GM18502 (cell line): Measurements from ENCODE around the gene OGFOD3.
"Not testable (repeated sequence)": the region's sequence is repeated elsewhere in the genome, so short reads cannot be mapped to it uniquely, and the experiment has no call there.

ENCODE experiments used
- ATAC-seq: cut with Tn5 transposase; IDR thresholded peaks from one replicate; pipeline ENCODE4 v1.9.1; 2021; ENCODE audit warnings: mild to moderate bottlenecking; ENCODE audit not compliant: unreplicated experiment, poor library complexity

The OGFOD3 gene

GRCh38 chr17:82390860-82391435 is 27.4 kb downstream of the OGFOD3 start:
- no peak for ATAC-seq

- no peak for ATAC-seq
These were observed 28.1 kb downstream of the OGFOD3 start for GRCh38 chr17:82390015-82390859.

- ATAC-seq = no peak
These were observed 29.0 kb downstream of the OGFOD3 start for GRCh38 chr17:82389379-82389778.

DNA sequence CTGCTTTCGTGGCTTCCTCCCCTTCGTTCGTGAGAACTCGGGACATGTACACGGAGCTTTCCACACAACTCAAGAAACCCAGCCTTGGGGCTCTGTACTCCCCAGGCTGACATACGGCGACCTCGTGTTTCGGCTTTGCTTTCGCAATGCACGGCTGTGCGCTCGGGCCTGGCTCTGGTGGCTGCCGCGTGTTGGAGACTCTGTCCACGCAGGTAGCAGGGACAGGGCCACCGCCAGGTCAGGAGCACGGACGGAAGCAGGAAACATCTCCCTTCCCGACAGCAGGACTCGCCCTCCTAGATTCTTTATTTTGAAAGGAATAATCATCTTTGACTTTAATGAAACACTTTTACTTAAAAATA is 29.5 kb downstream of the OGFOD3 start:
- no peak for ATAC-seq

GRCh38 chr17:82388223-82388921 is 30.0 kb downstream of the OGFOD3 start:
- ATAC-seq = no peak

DNA sequence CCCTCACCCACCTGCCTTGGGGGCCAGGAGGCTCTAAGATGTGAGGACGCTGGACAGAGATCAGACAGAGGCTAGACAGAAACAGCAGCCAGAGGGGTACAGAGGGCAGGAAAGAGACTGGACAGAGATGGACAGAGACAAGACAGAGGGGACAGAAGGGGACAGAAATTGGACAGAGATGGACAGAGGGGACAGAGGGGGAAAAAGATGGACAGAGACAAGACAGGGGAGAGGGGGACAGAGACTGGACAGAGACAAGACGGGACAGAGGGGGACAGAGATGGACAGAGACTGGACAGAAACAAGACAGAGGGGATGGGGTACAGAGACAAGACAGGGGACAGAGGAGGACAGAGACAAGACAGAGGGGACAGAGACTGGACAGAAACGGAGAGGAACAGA is 30.7 kb downstream of the OGFOD3 start:
- ATAC-seq = no peak

- no peak for ATAC-seq
These were observed 31.3 kb downstream of the OGFOD3 start for GRCh38 chr17:82386881-82387704.

DNA sequence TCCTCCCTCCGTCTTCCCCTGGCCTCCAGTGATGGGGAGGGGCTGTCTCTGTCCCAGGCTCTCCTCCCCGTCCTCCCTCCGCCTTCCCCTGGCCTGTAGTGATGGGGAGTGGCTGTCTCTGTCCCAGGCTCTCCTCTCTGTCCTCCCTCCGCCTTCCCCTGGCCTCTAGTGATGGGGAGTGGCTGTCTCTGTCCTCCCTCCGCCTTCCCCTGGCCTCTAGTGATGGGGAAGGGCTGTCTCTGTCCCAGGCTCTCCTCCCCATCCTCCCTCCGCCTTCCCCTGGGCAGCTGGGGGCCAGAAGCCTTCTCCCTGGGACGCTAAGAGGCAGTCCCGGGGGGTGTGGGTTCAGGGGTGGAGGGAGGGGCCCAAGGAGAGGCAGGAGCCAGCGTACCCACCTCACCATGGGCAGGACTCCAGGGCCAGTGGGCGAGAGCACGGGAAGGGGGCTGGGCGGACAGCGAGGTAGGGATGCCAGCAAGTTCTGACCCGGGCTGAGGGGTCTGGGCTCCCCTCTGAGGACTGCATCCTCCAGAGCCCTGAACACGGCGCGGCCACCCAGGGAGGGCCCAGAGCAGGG is 32.0 kb downstream of the OGFOD3 start:
- ATAC-seq = no peak

GRCh38 chr17:82385559-82386254 is 32.7 kb downstream of the OGFOD3 start:
- no peak for ATAC-seq

GRCh38 chr17:82384730-82385481 is 33.5 kb downstream of the OGFOD3 start:
- ATAC-seq = no peak

GRCh38 chr17:82384051-82384729 is 34.2 kb downstream of the OGFOD3 start:
- no peak for ATAC-seq

- no peak for ATAC-seq
These were observed 35.0 kb downstream of the OGFOD3 start for GRCh38 chr17:82383411-82383810.

GRCh38 chr17:82382933-82383255 is 35.5 kb downstream of the OGFOD3 start:
- no peak for ATAC-seq

GRCh38 chr17:82382220-82382932 is 36.0 kb downstream of the OGFOD3 start:
- ATAC-seq = not testable (repeated sequence)

- not testable (repeated sequence) for ATAC-seq
These were observed 36.7 kb downstream of the OGFOD3 start for GRCh38 chr17:82381703-82382009.

DNA sequence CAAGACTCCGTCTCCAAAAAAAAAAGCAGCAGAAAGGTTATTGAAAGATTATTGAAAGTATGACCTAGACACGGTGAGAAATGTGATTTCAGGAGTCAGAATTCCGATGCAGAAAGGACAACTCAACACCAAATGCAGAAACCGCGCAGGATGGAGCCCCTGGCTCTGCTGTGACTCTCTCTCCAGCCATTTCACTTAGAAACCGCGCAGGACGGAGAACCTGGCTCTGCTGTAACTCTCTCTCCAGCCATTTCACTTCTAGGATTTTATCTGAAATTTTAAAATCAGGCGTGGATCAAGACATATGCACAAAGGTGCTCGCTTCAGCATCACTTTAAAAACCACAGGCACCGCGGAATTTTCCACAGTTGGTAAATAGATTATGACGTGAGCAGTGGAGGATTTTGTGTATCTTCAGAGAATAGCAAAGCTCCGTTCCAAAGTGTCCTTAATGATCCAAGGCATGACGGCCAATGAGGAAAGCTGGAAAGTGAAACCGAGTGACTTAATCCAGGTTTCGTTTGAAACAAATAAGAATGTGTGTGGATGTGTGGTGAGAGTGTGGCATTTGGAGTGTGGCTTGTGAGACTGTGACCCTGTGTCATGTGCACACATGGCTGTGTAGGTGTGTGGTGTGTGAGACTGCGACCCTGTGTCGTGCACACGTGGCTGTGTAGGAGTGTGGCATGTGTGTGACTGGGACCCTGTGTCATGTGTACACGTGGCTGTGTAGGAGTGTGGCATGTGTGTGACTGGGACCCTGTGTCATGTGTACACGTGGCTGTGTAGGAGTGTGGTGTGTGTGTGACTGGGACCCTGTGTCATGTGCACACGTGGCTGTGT is 37.3 kb downstream of the OGFOD3 start:
- no peak for ATAC-seq

GRCh38 chr17:82378741-82379021 is 39.7 kb downstream of the OGFOD3 start:
- no peak for ATAC-seq
